Stimulated activated CD4-positive, alpha-beta T cell treated with anti-CD3 and anti-CD28 coated beads, TNF-alpha, amount 100 ng/mL, for 24 hours (primary cell): ENCODE results near the gene CLEC7A.

Source experiments
- DNase-seq, 3 experiments: peaks; one replicate each; pipeline ENCODE4 v3.0.0-alpha.2; 2020; ENCODE audit warnings: low read depth in 3 of 3

The CLEC7A gene

DNA sequence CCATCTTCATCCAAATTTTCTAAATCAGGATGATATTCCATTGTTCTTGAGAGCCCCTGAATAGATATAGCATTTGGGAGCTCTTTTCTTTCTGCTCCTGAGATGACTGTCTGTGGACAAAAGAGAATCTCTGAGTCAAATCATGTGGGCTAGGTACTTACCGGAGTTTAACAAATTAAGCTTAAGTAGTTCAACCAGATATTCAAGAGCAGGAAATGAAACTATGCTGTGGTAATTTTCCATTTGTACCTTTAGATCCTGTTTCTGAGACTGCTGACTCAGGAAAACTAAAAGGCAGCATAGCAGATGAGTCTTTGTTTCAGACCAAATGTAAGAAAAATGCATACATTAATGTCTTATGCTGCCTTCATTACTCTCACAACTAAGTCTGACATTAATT, at the start of gene CLEC7A:
Gene CLEC7A, minus strand, starts transcription at position 158 of the 400 bp plus-strand sequence. Its CDS starts 117 bp downstream, at position 41.
- no peak for DNase-seq

- no peak for DNase-seq
Measured at GRCh38 chr12:10179776-10180181, 49.8 kb upstream of the CLEC7A start.

DNA sequence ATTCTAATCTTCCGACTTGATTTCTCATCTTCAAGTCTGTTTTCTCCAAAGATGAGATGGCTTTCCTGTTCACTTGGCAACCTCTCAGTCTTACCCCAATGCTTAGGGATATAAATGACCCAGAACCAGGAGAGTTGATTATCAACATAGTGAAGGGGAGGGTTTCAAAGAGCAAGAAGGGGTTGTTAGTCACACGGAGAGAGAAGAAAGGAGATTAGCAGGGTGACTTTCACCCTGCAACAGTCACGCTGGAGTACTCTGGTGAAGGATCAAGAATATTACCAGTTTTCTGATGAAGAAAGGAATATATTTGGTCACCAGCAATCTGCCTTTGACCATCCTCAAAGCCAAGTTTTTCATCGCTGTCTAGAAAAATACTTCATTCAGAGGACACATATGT, 48.8 kb upstream of the CLEC7A start, which contains the start of gene TMEM52B:
Gene TMEM52B, plus strand, starts transcription at position 212 of the 400 bp plus-strand sequence. CDS start 543 bp downstream, outside the sequence.
- no peak for DNase-seq

DNA sequence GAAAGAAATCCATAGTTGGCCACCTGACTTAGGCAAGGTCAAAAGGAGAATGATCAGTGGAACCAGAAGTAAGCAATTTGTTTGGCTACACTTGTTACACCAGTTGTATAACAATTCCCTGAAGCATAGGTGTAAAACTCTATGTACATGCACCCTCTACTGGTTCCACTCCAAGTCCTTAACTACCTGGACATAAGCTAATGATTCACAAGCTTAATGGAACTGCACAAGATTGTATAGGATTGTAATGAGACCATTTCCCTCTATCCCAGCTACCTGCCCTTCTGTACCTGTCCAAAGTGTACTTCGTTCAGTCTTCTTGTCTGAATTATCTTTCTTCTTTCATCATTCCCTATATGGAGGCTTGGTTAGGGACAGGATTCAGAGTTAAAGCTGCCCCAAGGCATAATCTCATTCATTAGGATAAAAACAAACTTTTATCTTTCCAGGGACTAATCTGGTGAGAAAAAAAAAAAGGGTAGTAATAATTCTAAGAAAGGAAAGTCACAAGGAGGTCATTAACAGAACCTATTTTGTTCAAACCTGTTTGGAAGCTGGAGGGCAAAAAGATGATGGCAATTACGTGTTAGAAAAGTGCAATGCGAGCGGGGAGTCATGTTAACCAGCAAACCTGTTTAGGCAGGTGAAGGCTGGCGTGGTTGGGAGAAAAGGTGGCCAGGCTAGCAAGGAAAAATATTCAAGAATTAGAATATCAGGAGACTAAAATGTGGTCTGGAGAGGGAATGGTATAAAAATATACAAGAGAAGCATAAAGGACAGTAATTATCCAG, 46.0 kb upstream of the CLEC7A start:
- DNase-seq, result no peak

GRCh38 chr12:10174986-10175614, 45.1 kb upstream of the CLEC7A start:
- DNase-seq, result no peak

DNA sequence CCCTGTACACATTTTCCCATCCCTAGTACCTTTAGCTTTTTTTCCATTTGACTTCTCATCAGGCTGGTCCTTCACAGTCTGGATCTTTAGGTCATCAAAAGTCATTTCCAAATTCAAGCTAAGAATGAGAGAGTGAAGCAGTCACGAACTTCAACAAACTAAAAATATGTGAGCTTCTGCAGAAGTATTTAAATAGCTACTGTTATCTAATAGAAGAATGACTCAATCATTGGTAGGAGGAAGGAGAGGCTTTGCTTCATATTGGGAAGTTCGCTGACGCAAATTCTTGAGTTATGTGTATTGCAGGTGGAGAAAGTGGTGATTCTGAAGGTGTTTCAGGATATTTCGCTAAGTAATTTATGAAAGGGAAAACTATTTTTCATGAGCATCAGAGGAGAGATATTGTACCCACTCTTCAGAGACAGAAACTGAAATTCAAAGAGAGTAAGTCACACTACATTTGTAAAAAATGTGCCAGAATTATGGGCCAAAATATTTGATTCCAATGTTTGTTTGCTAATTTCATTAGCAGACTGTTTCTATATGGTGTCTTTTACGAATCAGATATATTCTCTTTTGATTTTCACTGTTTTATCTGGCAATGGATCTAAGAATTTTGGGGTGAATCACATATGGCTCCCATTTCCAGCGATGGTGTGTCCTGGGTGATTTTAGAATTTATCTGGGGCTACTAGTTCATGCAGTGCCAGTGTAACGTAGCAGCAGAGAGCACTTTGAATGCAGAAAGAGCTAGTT, 42.2 kb upstream of the CLEC7A start, which contains the start of gene OLR1:
Gene OLR1, minus strand, starts transcription at position 160 of the 756 bp plus-strand sequence. Its CDS starts 55 bp downstream, at position 105.
- no peak for DNase-seq

GRCh38 chr12:10170216-10170615, 40.2 kb upstream of the CLEC7A start:
- DNase-seq, result no peak

GRCh38 chr12:10169104-10169503, 39.1 kb upstream of the CLEC7A start:
- DNase-seq, result no peak

DNA sequence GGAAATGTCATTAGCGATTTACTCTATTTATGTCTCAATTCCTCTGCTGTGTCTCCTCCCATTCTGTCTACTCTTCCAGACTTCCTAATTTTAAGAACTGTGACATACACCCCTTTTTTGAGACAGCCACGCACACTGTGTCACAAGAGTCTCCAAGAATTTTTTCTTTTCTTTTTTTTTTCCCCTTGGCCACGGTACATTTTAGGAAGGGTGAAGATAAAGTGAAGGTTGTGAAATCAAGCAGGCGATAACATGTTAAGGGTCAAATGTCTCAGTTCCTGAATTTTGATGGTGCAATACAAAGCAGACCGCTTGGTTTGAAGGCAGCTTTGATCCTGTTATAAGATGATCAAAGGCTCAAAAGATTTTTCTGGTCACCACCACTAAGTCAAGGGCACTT, 37.6 kb upstream of the CLEC7A start:
- DNase-seq, result no peak

- DNase-seq, result no peak
Measured at GRCh38 chr12:10165421-10165820, 35.4 kb upstream of the CLEC7A start.

- DNase-seq, result no peak
Measured at GRCh38 chr12:10163084-10163483, 33.1 kb upstream of the CLEC7A start.

DNA sequence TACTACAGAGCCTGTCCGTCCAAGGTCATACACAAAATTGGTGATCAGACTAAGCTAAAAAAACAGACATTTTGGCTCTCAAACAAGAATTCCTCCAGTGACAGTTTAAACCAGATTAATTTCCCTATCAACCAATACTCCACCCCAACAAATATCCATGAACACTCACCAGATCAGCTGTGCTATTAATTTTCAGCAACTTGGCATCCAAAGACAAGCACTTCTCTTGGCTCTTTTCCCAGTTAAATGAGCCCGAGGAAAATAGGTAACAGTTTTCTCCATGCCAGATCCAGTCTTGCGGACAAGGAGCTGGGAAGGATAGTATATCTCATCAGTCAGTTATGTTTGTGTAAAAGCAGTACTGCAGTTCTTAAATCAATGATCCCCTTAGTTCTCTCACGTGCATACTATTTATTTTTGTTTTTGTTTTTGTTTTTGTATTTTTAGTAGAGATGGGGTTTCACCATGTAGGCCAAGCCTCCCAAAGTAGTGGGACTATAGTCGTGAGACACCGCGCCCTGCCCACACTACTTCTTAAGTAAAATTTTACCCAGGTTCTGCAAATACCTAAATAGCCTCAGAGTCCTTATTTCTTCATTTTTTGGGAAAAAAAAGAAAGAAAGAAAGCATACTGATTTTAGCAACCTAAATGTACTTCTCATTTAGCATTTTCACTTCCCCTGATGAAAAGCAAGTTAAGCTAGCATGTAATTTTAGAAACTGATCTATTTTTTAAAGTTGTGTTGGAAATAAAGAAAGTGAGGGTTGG, 30.8 kb upstream of the CLEC7A start:
- no peak for DNase-seq

DNA sequence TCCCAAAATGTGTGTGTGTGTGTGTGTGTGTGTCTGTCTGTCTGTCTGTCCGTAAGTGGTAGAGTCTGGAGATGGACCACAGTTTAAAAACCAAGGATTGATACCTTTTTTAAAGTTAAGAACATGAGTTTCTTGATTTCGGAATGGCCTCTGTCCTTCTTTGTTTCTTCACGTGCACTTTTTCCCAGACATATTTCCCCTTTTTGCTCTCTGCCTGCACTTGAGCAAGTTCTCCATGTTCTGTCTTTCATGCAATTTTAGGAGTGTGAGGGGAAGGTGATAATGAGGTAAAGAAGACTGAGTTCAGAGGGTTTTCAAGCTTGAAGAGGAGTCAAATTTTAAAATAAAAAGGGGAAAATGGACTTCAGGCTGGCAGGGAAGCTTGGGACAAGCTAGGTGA, 29.3 kb upstream of the CLEC7A start:
- no peak for DNase-seq

- DNase-seq, result no peak
Measured at GRCh38 chr12:10158406-10158805, 28.4 kb upstream of the CLEC7A start.

DNA sequence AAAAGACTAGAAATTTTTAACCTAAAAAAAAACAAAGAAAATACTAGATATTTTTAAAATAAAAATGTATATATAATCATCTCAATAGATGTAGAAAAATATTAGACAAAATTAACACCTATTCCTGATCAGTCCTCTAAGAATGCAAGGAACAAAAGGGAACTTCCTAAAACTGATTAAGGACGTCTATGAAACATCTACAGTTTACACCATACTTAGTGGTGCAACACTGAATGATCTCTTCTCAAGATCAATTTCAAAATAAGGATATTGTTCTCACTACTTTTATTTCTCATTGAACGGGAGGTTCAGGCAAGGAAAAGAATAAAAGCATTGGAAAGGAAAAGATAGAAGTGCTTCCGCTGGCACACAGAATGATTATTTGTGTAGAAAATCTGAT, 26.0 kb upstream of the CLEC7A start:
- no peak for DNase-seq

DNA sequence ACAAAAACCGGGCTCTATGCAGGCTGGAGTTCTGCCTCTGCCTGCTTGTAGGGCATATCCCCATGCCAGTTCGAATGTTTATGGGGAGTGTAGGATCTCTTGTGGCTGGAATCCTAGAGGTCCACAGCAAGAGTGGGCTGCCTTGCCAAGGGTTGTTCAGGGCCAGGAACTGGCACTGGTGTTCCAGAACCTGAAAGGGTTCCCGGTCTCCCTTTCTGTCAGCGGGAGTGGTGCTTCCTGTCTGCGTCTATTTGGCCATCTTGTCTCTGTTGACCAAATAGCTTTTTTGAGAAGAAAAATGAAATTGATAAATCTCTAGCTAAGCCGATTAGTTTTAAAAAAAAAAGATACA, 24.1 kb upstream of the CLEC7A start:
- no peak for DNase-seq

GRCh38 chr12:10153271-10154144, 23.5 kb upstream of the CLEC7A start:
- DNase-seq, result peak; percentile 16 to 45 (median 36)

- DNase-seq, result no peak
Measured at GRCh38 chr12:10151621-10152020, 21.6 kb upstream of the CLEC7A start.

DNA sequence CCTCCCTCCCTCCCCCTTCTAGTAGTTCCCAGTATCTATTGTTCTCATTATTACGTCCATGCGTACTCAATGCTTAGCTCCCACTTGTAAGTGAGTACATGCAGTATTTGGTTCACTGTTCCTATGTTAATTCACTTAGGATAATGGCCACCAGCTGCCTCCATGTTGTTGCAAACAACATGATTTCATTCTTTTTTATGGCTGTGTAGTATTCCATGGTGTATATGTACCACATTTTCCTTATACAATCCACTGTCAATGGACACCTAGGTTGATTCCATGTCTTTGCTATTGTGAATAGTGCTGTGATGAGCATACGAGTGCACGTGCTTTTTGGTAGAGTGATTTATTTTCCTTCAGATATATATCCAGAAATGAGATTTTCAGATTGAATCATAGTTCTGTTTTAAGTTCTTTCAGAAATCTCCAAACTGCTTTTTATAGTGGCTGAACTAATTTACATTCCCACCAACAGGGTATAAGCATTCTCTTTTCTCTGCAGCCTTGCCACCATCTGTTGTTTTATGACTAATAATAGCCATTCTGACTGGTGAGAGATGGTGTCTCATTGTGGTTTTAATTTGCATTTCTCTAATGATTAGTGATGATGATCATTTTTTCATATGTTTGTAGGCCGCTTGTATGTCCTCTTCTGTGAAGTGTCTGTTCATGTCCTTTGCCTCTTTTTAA, 17.9 kb upstream of the CLEC7A start:
- DNase-seq, result no peak

- no peak for DNase-seq
Measured at GRCh38 chr12:10142976-10143589, 13.1 kb upstream of the CLEC7A start.
